Psoas muscle (tissue), 8 donors: Measurements from ENCODE around the gene ARSH. TPM values are rescaled to one million over a fixed set of nuclear protein-coding genes. Genes with fewer than 3 reads are reported as not detected.
"Not testable (repeated sequence)": the region's sequence is repeated elsewhere in the genome, so short reads cannot be mapped to it uniquely, and the experiment has no call there.

Source experiments
- ATAC-seq, 4 donors: fragments of 200-7000 bp; cut with Tn5 transposase; one replicate each; pipeline ENCODE4 v1.9.1; 2020; ENCODE audit warnings: moderate library complexity in 3 of 4, mild to moderate bottlenecking in 2 of 4
- DNase-seq, 2 donors: peaks; one replicate each; pipeline ENCODE4 v3.0.0-alpha.2; 2020
- H3K27ac ChIP-seq: fragments of 200-600 bp; one replicate; pipeline ENCODE4 v1.8.0; 2022
- H3K27me3 ChIP-seq, 3 donors: fragments of 200-600 bp in 1 of 3; one replicate each; pipeline versions ENCODE4 v1.6.1 to v1.8.0; 2013 to 2022; ENCODE audit warnings: low read length in 2 of 3, mild to moderate bottlenecking in 2 of 3, moderate library complexity in 1 of 3; ENCODE audit not compliant: insufficient read depth in 3 of 3
- H3K36me3 ChIP-seq, 2 donors: fragments of 200-600 bp in 1 of 2; one replicate each; pipeline versions ENCODE4 v1.6.1 to v1.8.0; 2013 to 2022; ENCODE audit warnings: low read depth in 1 of 2, mild to moderate bottlenecking in 1 of 2, moderate library complexity in 1 of 2; ENCODE audit not compliant: insufficient read depth in 1 of 2
- H3K4me1 ChIP-seq: fragments of 200-600 bp; one replicate; pipeline ENCODE4 v1.8.0; 2022
- H3K4me3 ChIP-seq: fragments of 200-600 bp; one replicate; pipeline ENCODE4 v1.8.0; 2022; ENCODE audit warnings: mild to moderate bottlenecking
- H3K9me3 ChIP-seq: fragments of 200-600 bp; one replicate; pipeline ENCODE4 v1.8.0; 2022
- CTCF ChIP-seq: fragments of 200-600 bp; IDR thresholded peaks from one replicate; pipeline ENCODE4 v1.8.0; 2022; ENCODE audit warnings: antibody characterized with exemption
- WGBS, 3 donors: extraction: QIAGEN DNeasy Blood & Tissue Kit; methylation state at CpG; one replicate each; pipeline versions ENCODE4 v1.1.6 to v1.1.7; 2013; 5-methylcytosine and 5-hydroxymethylcytosine counted together
- intact Hi-C, 2 donors: fragments of 100-400 bp; cut with DNase I; formaldehyde crosslinking; loops; one replicate each; pipeline versions ENCODE4 v1.11.0 to v1.14.2; 2022
- polyA plus RNA-seq, 3 donors: library from polyadenylated mRNA; stranded (reverse); fragments of 200-250 nt; gene quantifications; one replicate each; pipeline ENCODE4 v1.2.3, GENCODE V29; 2013
- total RNA-seq, 4 donors: library from RNA; stranded (reverse); fragmentation: NEBNext Ultra II Directional in 2 of 4; extraction: Animal tissue kit (Norgen Biotek cat#: 25700) in 2 of 4; gene quantifications; one replicate each; pipeline versions ENCODE4 v1.2.1 to v1.2.4, GENCODE V29; 2021 to 2023
- donor health status: healthy with polysubstance abuse.
- donor health status: DM: no; HTN: no; CAD: no; lungs with moderate emphysema.
- donor health status: Bipolar disorder and iron deficiency.
- donor health status: healthy.
- donor health status: DM: yes; HTN: yes; CAD: no.
- donor health status: DM: no; HTN: no; CAD: no.
- donor health status: DM: no; HTN: no; CAD: no.
- donor health status: DM: yes; HTN: yes; CAD: no.

The ARSH gene
- total and polyA plus RNA-seq, 7 donors = not detected

- intact Hi-C loops = no loop called here
- Histone ChIP-seq H3K27ac (no peak overlapping the region), H3K9me3 (no peaks in the 10 kb centered on the region), H3K4me3 (no peak overlapping the region), H3K4me1 (no peaks in the 10 kb centered on the region), H3K27me3 (no peaks in the 10 kb centered on the region), H3K36me3 (no peaks in the 10 kb centered on the region)
- no peak for ATAC-seq
- no peak for DNase-seq
- no peak for TF ChIP-seq CTCF
- WGBS, 3 donors = 45 to 49% (median 46%) methylated on average over 6 of the region's 6 CpGs
Measured at GRCh38 chrX:2969021-2969420, 37.3 kb upstream of the ARSH start.

GRCh38 chrX:2972391-2972790 is 34.0 kb upstream of the ARSH start:
- ATAC-seq (no peak), DNase-seq (no peak)
- 68 to 73% (median 70%) methylated on average over 6 of the region's 6 CpGs for WGBS, 3 donors
- Histone ChIP-seq H3K27ac (no peak overlapping the region), H3K4me3 (no peak overlapping the region), H3K36me3 (no peaks in the 10 kb centered on the region), H3K4me1 (no peaks in the 10 kb centered on the region), H3K27me3 (no peaks in the 10 kb centered on the region), H3K9me3 (no peaks in the 10 kb centered on the region)
- TF ChIP-seq CTCF = no peak
- intact Hi-C loops = no loop called here

GRCh38 chrX:2974961-2975360 is 31.4 kb upstream of the ARSH start:
- Histone ChIP-seq H3K36me3 (no peaks in the 10 kb centered on the region), H3K27me3 (no peaks in the 10 kb centered on the region), H3K4me1 (no peaks in the 10 kb centered on the region), H3K9me3 (no peaks in the 10 kb centered on the region), H3K27ac (no peak overlapping the region), H3K4me3 (no peak overlapping the region)
- ATAC-seq (no peak), DNase-seq (no peak)
- 50 to 68% (median 55%) methylated on average over 1 of the region's 1 CpG for WGBS, 3 donors
- no peak for TF ChIP-seq CTCF
- intact Hi-C loops = no loop called here

GRCh38 chrX:2978639-2979038 is 27.7 kb upstream of the ARSH start:
- H3K27me3 ChIP-seq, DNase-seq, H3K4me1 ChIP-seq, H3K36me3 ChIP-seq, H3K27ac ChIP-seq, intact Hi-C loops, ATAC-seq, H3K4me3 ChIP-seq, H3K9me3 ChIP-seq: not testable (repeated sequence)
- 82 to 84% (median 84%) methylated on average over 4 of the region's 4 CpGs for WGBS, 3 donors

GRCh38 chrX:2984342-2984741 is 22.0 kb upstream of the ARSH start:
- DNase-seq = no peak

More at GRCh38 chrX:2984342-2984741, 22.0 kb upstream of the ARSH start:
- intact Hi-C loops = no loop called here
- WGBS, 3 donors = 66 to 77% (median 74%) methylated on average over 4 of the region's 4 CpGs
- H3K36me3 ChIP-seq = no peaks in the 10 kb centered on the region
- H3K4me1 ChIP-seq = no peaks in the 10 kb centered on the region
- no peak for ATAC-seq
- H3K9me3 ChIP-seq = no peaks in the 10 kb centered on the region
- no peak overlapping the region for H3K27ac ChIP-seq
- no peak for TF ChIP-seq CTCF
- H3K27me3 ChIP-seq = no peaks in the 10 kb centered on the region
- no peak overlapping the region for H3K4me3 ChIP-seq
